HEK293 (cell line): ENCODE results near the gene ETV4.

Source experiments
- HOXA7 ChIP-seq: sonication (generic); formaldehyde crosslinking; IDR thresholded peaks from 2 replicates; pipeline ENCODE4 v1.8.1; 2022; ENCODE audit warnings: missing genetic modification reagents, borderline replicate concordance
- HOXC10 ChIP-seq: sonication (generic); formaldehyde crosslinking; IDR thresholded peaks from 2 replicates; pipeline ENCODE4 v1.8.1; 2023; ENCODE audit warnings: mild to moderate bottlenecking, missing genetic modification reagents
- KLF10 ChIP-seq: fragments of 450-650 bp; IDR thresholded peaks from 2 replicates; pipeline ENCODE4 v1.5.1; 2018; ENCODE audit warnings: missing biosample characterization, mild to moderate bottlenecking, missing genetic modification characterization
- KLF16 ChIP-seq: fragments of 450-650 bp; formaldehyde crosslinking; IDR thresholded peaks from 2 replicates; pipeline ENCODE4 v1.5.1; 2017; ENCODE audit warnings: missing biosample characterization, missing genetic modification characterization
- MYNN ChIP-seq: fragments of 450-650 bp; formaldehyde crosslinking; IDR thresholded peaks from 2 replicates; pipeline ENCODE4 v1.5.1; 2016; ENCODE audit warnings: missing biosample characterization, missing genetic modification characterization, borderline replicate concordance
- OSR2 ChIP-seq: fragments of 450-650 bp; formaldehyde crosslinking; IDR thresholded peaks from 2 replicates; pipeline ENCODE4 v1.5.1; 2016; ENCODE audit warnings: missing biosample characterization, missing genetic modification characterization
- PRDM6 ChIP-seq: fragments of 450-650 bp; formaldehyde crosslinking; IDR thresholded peaks from 2 replicates; pipeline ENCODE4 v1.5.1; 2017; ENCODE audit warnings: missing biosample characterization, missing genetic modification characterization
- YY1 ChIP-seq: fragments of 450-650 bp; formaldehyde crosslinking; IDR thresholded peaks from 2 replicates; pipeline ENCODE4 v1.5.1; 2018; ENCODE audit warnings: missing biosample characterization, missing genetic modification characterization
- ZBTB1 ChIP-seq: fragments of 450-650 bp; formaldehyde crosslinking; IDR thresholded peaks from 2 replicates; pipeline ENCODE4 v1.5.1; 2016; ENCODE audit warnings: missing biosample characterization, missing genetic modification characterization
- ZBTB21 ChIP-seq: fragments of 450-650 bp; formaldehyde crosslinking; IDR thresholded peaks from 2 replicates; pipeline ENCODE4 v1.5.1; 2017; ENCODE audit warnings: missing biosample characterization, missing genetic modification characterization
- ZFHX2 ChIP-seq: fragments of 450-650 bp; formaldehyde crosslinking; conservative IDR thresholded peaks from 2 replicates; pipeline ENCODE4 v1.5.1; 2016; ENCODE audit warnings: missing biosample characterization, missing genetic modification characterization
- ZFP69B ChIP-seq: fragments of 450-650 bp; formaldehyde crosslinking; IDR thresholded peaks from 2 replicates; pipeline ENCODE4 v1.5.1; 2016; ENCODE audit warnings: missing biosample characterization, missing genetic modification characterization
- ZNF138 ChIP-seq: fragments of 450-650 bp; formaldehyde crosslinking; IDR thresholded peaks from 2 replicates; pipeline ENCODE4 v1.5.1; 2016; ENCODE audit warnings: missing biosample characterization, missing genetic modification characterization, borderline replicate concordance
- ZNF157 ChIP-seq: fragments of 450-650 bp; formaldehyde crosslinking; IDR thresholded peaks from 2 replicates; pipeline ENCODE4 v1.5.1; 2016; ENCODE audit warnings: missing biosample characterization, missing genetic modification characterization
- ZNF24 ChIP-seq: fragments of 450-650 bp; formaldehyde crosslinking; IDR thresholded peaks from 2 replicates; pipeline ENCODE4 v1.5.1; 2016; ENCODE audit warnings: missing biosample characterization, missing genetic modification characterization
- ZNF248 ChIP-seq: fragments of 450-650 bp; formaldehyde crosslinking; IDR thresholded peaks from 2 replicates; pipeline ENCODE4 v1.5.1; 2017; ENCODE audit warnings: missing biosample characterization, missing genetic modification characterization
- ZNF362 ChIP-seq: fragments of 450-650 bp; formaldehyde crosslinking; IDR thresholded peaks from 2 replicates; pipeline ENCODE4 v1.5.1; 2016; ENCODE audit warnings: missing biosample characterization, missing genetic modification characterization
- ZNF394 ChIP-seq: fragments of 450-650 bp; formaldehyde crosslinking; IDR thresholded peaks from 2 replicates; pipeline ENCODE4 v1.5.1; 2016; ENCODE audit warnings: missing biosample characterization, missing genetic modification characterization, mild to moderate bottlenecking, moderate library complexity, borderline replicate concordance
- ZNF544 ChIP-seq: fragments of 450-650 bp; formaldehyde crosslinking; IDR thresholded peaks from 2 replicates; pipeline ENCODE4 v1.5.0; 2017; ENCODE audit warnings: missing biosample characterization, missing genetic modification characterization
- ZNF621 ChIP-seq: fragments of 450-650 bp; formaldehyde crosslinking; IDR thresholded peaks from 2 replicates; pipeline ENCODE4 v1.5.1; 2017; ENCODE audit warnings: missing biosample characterization, missing genetic modification characterization
- ZNF660 ChIP-seq: fragments of 450-650 bp; IDR thresholded peaks from 2 replicates; pipeline ENCODE4 v1.5.1; 2018; ENCODE audit warnings: missing biosample characterization, mild to moderate bottlenecking, missing genetic modification characterization
- ZNF701 ChIP-seq: fragments of 450-650 bp; formaldehyde crosslinking; IDR thresholded peaks from 2 replicates; pipeline ENCODE4 v1.5.1; 2016; ENCODE audit warnings: missing biosample characterization, missing genetic modification characterization
- ZNF791 ChIP-seq: fragments of 450-650 bp; formaldehyde crosslinking; IDR thresholded peaks from 2 replicates; pipeline ENCODE4 v1.5.1; 2016; ENCODE audit warnings: missing biosample characterization, missing genetic modification characterization
- TF ChIP-seq, protein P1 (sequence below): fragments of 450-650 bp; formaldehyde crosslinking; IDR thresholded peaks from 2 replicates; pipeline ENCODE4 v1.5.1; 2016; ENCODE audit warnings: missing biosample characterization, missing genetic modification characterization
- TF ChIP-seq, protein P2 (sequence below): fragments of 450-650 bp; formaldehyde crosslinking; IDR thresholded peaks from 2 replicates; pipeline ENCODE4 v1.5.1; 2016; ENCODE audit warnings: missing biosample characterization, missing genetic modification characterization
- TF ChIP-seq, protein P3 (sequence below): fragments of 450-650 bp; formaldehyde crosslinking; IDR thresholded peaks from 2 replicates; pipeline ENCODE4 v1.5.0; 2017; ENCODE audit warnings: missing biosample characterization, missing genetic modification characterization, borderline replicate concordance
- TF ChIP-seq, protein P4 (sequence below): fragments of 450-650 bp; formaldehyde crosslinking; IDR thresholded peaks from 2 replicates; pipeline ENCODE4 v1.5.1; 2017; ENCODE audit warnings: missing biosample characterization, missing genetic modification characterization
- TF ChIP-seq, protein P5 (sequence below): fragments of 450-650 bp; formaldehyde crosslinking; IDR thresholded peaks from 2 replicates; pipeline ENCODE4 v1.5.1; 2016; ENCODE audit warnings: missing biosample characterization, missing genetic modification characterization, low read depth

The ETV4 gene

DNA sequence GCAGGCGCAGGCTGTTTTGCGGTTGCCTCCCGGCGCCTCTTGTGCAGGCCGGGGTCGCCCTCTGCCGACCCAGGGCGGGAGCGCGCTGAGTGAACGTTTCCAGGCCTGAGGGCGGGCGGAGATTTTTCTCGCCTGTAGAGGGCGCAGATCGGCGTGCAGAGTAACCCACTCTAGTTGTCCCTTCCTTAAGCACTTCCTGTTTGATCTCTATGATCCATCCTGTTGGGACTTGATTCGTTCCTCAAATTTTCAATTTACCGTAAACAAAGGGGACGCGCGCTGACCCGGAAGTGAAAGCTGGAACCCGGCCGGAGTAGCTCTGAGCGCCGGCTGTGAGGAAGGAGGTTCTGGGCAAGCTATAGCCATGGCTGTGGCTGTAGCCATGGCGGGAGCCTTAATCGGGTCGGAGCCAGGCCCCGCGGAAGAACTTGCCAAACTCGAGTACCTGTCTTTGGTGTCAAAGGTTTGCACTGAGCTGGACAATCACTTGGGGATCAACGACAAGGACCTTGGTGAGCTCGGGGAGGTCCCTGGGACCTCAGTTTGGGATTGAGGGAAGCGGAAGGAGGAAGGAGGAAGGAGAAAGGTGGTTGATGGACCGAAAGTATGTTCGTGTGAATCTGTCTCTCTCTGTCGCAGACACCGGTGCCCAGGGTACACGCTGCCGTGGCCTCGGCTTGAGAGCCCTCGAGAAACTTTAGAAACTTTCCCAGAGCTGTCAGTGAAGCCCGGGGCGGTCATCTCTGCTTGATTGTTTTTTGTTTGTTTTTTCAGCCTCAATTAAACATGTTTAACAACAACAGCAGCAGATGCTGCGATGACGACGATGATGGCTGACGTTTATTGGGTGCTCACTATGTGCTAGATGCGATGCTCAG is 62.2 kb downstream of the ETV4 start, which contains the start of gene DHX8 (continued):
- no peak for TF ChIP-seq ZNF621 (tag by site-specific recombination)
- TF ChIP-seq YY1 (tag by site-specific recombination) = peak; percentile 89; the same call in 1 of the 2 replicates
- TF ChIP-seq ZNF660 (tag by site-specific recombination) = peak; percentile 99
- TF ChIP-seq, protein P1, sequence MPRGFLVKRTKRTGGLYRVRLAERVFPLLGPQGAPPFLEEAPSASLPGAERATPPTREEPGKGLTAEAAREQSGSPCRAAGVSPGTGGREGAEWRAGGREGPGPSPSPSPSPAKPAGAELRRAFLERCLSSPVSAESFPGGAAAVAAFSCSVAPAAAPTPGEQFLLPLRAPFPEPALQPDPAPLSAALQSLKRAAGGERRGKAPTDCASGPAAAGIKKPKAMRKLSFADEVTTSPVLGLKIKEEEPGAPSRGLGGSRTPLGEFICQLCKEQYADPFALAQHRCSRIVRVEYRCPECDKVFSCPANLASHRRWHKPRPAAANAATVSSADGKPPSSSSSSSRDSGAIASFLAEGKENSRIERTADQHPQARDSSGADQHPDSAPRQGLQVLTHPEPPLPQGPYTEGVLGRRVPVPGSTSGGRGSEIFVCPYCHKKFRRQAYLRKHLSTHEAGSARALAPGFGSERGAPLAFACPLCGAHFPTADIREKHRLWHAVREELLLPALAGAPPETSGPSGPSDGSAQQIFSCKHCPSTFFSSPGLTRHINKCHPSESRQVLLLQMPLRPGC (tag by site-specific recombination) = peak; percentile 83; the same call in 1 of the 2 replicates
- TF ChIP-seq ZNF791 (tag by site-specific recombination) = no peak
- peak; percentile 33; the same call in 1 of the 2 replicates for TF ChIP-seq ZFHX2
- TF ChIP-seq, protein P2, sequence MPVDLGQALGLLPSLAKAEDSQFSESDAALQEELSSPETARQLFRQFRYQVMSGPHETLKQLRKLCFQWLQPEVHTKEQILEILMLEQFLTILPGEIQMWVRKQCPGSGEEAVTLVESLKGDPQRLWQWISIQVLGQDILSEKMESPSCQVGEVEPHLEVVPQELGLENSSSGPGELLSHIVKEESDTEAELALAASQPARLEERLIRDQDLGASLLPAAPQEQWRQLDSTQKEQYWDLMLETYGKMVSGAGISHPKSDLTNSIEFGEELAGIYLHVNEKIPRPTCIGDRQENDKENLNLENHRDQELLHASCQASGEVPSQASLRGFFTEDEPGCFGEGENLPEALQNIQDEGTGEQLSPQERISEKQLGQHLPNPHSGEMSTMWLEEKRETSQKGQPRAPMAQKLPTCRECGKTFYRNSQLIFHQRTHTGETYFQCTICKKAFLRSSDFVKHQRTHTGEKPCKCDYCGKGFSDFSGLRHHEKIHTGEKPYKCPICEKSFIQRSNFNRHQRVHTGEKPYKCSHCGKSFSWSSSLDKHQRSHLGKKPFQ (tag by site-specific recombination) = peak; percentile 56; the same call in 1 of the 2 replicates
- TF ChIP-seq ZNF157 = no peak
- no peak for TF ChIP-seq ZBTB1 (tag by site-specific recombination)
- peak; percentile 79; the same call in 1 of the 2 replicates for TF ChIP-seq HOXC10
- TF ChIP-seq ZNF701 = no peak
- TF ChIP-seq, protein P3, sequence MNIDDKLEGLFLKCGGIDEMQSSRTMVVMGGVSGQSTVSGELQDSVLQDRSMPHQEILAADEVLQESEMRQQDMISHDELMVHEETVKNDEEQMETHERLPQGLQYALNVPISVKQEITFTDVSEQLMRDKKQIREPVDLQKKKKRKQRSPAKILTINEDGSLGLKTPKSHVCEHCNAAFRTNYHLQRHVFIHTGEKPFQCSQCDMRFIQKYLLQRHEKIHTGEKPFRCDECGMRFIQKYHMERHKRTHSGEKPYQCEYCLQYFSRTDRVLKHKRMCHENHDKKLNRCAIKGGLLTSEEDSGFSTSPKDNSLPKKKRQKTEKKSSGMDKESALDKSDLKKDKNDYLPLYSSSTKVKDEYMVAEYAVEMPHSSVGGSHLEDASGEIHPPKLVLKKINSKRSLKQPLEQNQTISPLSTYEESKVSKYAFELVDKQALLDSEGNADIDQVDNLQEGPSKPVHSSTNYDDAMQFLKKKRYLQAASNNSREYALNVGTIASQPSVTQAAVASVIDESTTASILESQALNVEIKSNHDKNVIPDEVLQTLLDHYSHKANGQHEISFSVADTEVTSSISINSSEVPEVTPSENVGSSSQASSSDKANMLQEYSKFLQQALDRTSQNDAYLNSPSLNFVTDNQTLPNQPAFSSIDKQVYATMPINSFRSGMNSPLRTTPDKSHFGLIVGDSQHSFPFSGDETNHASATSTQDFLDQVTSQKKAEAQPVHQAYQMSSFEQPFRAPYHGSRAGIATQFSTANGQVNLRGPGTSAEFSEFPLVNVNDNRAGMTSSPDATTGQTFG (tag by site-specific recombination) = no peak
- no peak for TF ChIP-seq ZNF544 (tag by site-specific recombination)
- TF ChIP-seq MYNN = no peak
- TF ChIP-seq ZNF24 (tag by site-specific recombination) = peak; percentile 97
- TF ChIP-seq ZNF394 (tag by site-specific recombination) = peak; percentile 99
- TF ChIP-seq, protein P4, sequence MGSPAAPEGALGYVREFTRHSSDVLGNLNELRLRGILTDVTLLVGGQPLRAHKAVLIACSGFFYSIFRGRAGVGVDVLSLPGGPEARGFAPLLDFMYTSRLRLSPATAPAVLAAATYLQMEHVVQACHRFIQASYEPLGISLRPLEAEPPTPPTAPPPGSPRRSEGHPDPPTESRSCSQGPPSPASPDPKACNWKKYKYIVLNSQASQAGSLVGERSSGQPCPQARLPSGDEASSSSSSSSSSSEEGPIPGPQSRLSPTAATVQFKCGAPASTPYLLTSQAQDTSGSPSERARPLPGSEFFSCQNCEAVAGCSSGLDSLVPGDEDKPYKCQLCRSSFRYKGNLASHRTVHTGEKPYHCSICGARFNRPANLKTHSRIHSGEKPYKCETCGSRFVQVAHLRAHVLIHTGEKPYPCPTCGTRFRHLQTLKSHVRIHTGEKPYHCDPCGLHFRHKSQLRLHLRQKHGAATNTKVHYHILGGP (tag by site-specific recombination) = no peak
- TF ChIP-seq PRDM6 = 0 out of 2 replicates have a peak, but pooled peaks have one; percentile 11
- TF ChIP-seq ZNF138 = no peak
- no peak for TF ChIP-seq HOXA7 (CRISPR knock-in tag)
- no peak for TF ChIP-seq ZNF248 (tag by site-specific recombination)
- peak; percentile 75; the same call in 1 of the 2 replicates for TF ChIP-seq KLF16 (tag by site-specific recombination)
- TF ChIP-seq ZFP69B (tag by site-specific recombination) = peak; percentile 53; the same call in 1 of the 2 replicates
- TF ChIP-seq KLF10 (tag by site-specific recombination) = peak; percentile 77
- peak; percentile 78 for TF ChIP-seq ZBTB21
- TF ChIP-seq OSR2 (tag by site-specific recombination) = no peak
- TF ChIP-seq, protein P5, sequence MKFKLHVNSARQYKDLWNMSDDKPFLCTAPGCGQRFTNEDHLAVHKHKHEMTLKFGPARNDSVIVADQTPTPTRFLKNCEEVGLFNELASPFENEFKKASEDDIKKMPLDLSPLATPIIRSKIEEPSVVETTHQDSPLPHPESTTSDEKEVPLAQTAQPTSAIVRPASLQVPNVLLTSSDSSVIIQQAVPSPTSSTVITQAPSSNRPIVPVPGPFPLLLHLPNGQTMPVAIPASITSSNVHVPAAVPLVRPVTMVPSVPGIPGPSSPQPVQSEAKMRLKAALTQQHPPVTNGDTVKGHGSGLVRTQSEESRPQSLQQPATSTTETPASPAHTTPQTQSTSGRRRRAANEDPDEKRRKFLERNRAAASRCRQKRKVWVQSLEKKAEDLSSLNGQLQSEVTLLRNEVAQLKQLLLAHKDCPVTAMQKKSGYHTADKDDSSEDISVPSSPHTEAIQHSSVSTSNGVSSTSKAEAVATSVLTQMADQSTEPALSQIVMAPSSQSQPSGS = no peak
- TF ChIP-seq ZNF362 (tag by site-specific recombination) = no peak
